ENCODE data around the gene RALGPS2. TPM values are rescaled to one million over a fixed set of nuclear protein-coding genes. Genes with fewer than 3 reads are reported as not detected.

The RALGPS2 gene
- total and polyA plus RNA-seq, 5 donors from 2014 or later: 1.6 to 4.7 (median 3.5) TPM

DNA sequence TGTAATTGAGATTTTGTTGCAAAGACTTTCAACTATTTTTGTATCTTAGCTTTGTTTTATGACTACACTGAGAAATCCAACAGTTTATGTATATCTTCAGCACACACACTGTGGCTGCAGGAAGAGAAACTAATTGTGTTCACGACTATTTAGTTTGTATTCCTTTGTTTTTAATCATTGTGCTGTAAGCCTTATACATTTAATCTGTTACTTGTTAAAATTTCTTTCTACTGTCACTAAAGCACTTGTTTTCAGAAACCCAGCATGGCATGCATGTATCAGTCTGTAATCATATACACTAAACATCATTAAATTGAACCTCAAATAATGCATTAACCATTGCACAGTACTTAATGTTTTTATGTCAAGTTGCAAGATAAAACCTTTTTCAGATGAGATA lies 145.2 kb downstream of the RALGPS2 start:
- H3K27ac ChIP-seq (ENCODE audit: insufficient read depth, low read length, poor library complexity, severe bottlenecking): no peak overlapping the region
- Mint-ChIP-seq H3K36me3 (no peaks in the 10 kb centered on the region), H3K27me3 (peaks cover 4% of the 10 kb centered on the region), H3K4me3 (no peak overlapping the region), H3K27ac (no peak overlapping the region), H3K9me3 (peaks cover 0 to 2% (median 0%) of the 10 kb centered on the region in 7 donors), H3K4me1 (peaks cover 0 to 4% (median 2%) of the 10 kb centered on the region in 4 donors)
- no peaks in the 10 kb centered on the region for H3K4me1 ChIP-seq (ENCODE audit: control insufficient read depth, insufficient read depth, low read length, poor library complexity, severe bottlenecking)
- H3K36me3 ChIP-seq (ENCODE audit: control insufficient read depth, insufficient read depth, low read length): no peaks in the 10 kb centered on the region
- no peak overlapping the region for H3K4me3 ChIP-seq (ENCODE audit: low read depth, low read length)
- H3K9me3 ChIP-seq (ENCODE audit: control insufficient read depth in 2 of 2, low read length in 2 of 2): no peaks in the 10 kb centered on the region
- ATAC-seq (ENCODE audit: low read depth in 2 of 2) (no peak), DNase-seq (no peak)
- H3K27me3 ChIP-seq (ENCODE audit: control insufficient read depth, insufficient read depth, low read length): no peaks in the 10 kb centered on the region

DNA sequence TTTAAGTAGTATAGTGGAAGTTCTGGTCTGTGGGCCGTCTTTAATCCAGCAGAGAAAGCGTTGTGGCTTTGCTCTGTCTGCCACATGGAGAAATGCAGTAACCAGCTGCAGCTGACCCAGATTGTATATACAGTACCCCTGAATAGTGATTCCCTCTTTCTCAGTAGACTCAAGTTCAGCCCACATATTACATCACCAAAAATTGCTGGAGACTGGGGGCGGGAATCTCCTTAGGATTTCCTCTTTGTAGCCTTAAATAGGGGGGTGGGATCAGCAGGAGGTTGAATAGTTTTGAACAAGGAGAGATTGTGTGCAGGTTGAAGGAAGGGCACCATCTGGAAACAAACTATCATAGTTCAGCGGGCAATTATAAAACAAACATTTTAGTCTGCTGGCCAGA lies 145.9 kb downstream of the RALGPS2 start, which contains the start of gene ANGPTL1:
TSS of gene ANGPTL1 (minus strand) at position 134 of the 400 bp plus-strand sequence. CDS start 5,301 bp downstream, outside the sequence.
- no peaks in the 10 kb centered on the region for H3K36me3 Mint-ChIP-seq
- Histone ChIP-seq H3K36me3 (ENCODE audit: control insufficient read depth, insufficient read depth, low read length) (no peaks in the 10 kb centered on the region), H3K9me3 (ENCODE audit: control insufficient read depth in 2 of 2, low read length in 2 of 2) (no peaks in the 10 kb centered on the region), H3K4me3 (ENCODE audit: low read depth, low read length) (no peak within 1 kb of the TSS), H3K27me3 (ENCODE audit: control insufficient read depth, insufficient read depth, low read length) (no peaks in the 10 kb centered on the region), H3K4me1 (ENCODE audit: control insufficient read depth, insufficient read depth, low read length, poor library complexity, severe bottlenecking) (no peaks in the 10 kb centered on the region), H3K27ac (ENCODE audit: insufficient read depth, low read length, poor library complexity, severe bottlenecking) (no peak within 1 kb of the TSS)
- ATAC-seq (ENCODE audit: low read depth in 2 of 2): no peak
- H3K27me3 Mint-ChIP-seq: peaks cover 4% of the 10 kb centered on the region
- H3K4me3 Mint-ChIP-seq: no peak within 1 kb of the TSS
- no peak for DNase-seq
- no peaks in the 10 kb centered on the region for H3K9me3 Mint-ChIP-seq
- no peak within 1 kb of the TSS for H3K27ac Mint-ChIP-seq
- H3K4me1 Mint-ChIP-seq: peaks cover 0 to 4% (median 2%) of the 10 kb centered on the region in 4 donors

DNA sequence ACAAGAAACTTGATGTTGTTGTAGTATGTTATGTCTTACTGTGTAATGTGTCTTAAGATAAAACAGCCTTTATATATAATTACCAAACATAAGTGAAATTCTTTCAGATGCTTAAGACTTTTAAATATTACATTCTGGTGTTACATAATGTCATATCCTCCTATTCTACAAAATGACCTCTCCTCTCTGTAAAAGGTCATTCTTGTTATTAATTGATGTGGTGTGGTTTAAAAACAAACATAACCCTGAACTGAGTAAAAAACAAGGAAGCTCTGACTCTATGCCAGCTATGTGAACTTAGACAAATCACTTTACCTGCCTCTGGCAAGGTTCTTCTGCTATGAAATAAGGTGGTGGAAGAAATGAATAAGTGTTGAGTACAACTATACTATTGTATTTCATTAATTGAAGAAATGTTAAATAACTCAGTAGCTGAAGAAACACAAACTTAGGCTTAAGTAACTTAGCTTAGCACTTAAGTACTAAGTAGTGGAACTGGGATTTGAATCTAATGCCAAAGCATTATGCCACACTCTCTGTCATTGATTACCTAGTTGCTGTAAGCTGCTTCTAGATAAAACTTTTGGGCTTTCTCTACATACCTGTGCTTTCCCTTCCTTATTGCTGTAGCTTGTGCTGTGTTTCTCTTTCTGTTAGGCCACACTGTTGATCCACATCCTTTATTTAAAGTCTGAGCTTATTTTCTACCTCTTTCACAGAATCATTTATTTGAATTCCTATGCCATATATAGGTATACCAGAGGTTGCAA lies 146.7 kb downstream of the RALGPS2 start:
- H3K9me3 ChIP-seq (ENCODE audit: control insufficient read depth in 2 of 2, low read length in 2 of 2): no peaks in the 10 kb centered on the region
- H3K4me3 ChIP-seq (ENCODE audit: low read depth, low read length): no peak overlapping the region
- H3K36me3 Mint-ChIP-seq: no peaks in the 10 kb centered on the region
- peaks cover 0 to 4% (median 2%) of the 10 kb centered on the region in 4 donors for H3K4me1 Mint-ChIP-seq
- H3K9me3 Mint-ChIP-seq: no peaks in the 10 kb centered on the region
- no peaks in the 10 kb centered on the region for H3K4me1 ChIP-seq (ENCODE audit: control insufficient read depth, insufficient read depth, low read length, poor library complexity, severe bottlenecking)
- no peak overlapping the region for H3K27ac ChIP-seq (ENCODE audit: insufficient read depth, low read length, poor library complexity, severe bottlenecking)
- H3K4me3 Mint-ChIP-seq: no peak overlapping the region
- H3K36me3 ChIP-seq (ENCODE audit: control insufficient read depth, insufficient read depth, low read length): no peaks in the 10 kb centered on the region
- DNase-seq: no peak
- peaks cover 4% of the 10 kb centered on the region for H3K27me3 Mint-ChIP-seq
- no peak overlapping the region for H3K27ac Mint-ChIP-seq
- no peaks in the 10 kb centered on the region for H3K27me3 ChIP-seq (ENCODE audit: control insufficient read depth, insufficient read depth, low read length)
- no peak for ATAC-seq (ENCODE audit: low read depth in 2 of 2)

DNA sequence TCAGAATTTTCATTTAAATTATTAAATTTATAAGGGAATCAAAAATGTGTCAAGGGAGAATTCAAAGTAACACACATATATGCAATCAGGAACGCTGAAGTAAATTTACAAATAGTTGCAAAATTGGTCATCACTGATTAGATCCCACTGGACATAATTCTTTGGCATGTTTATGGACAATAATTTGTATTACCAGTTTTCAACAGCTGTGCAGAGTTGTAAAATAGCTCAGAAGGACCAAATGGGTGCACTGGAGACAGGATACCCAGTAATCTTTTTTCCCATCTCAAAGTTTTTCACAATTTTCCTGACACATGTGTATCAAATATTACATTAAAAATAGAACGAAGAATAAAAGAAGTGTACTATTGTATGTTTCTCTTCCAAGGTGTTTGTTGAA lies 149.9 kb downstream of the RALGPS2 start:
- Histone ChIP-seq H3K36me3 (ENCODE audit: control insufficient read depth, insufficient read depth, low read length) (no peaks in the 10 kb centered on the region), H3K4me3 (ENCODE audit: low read depth, low read length) (no peak overlapping the region), H3K27ac (ENCODE audit: insufficient read depth, low read length, poor library complexity, severe bottlenecking) (no peak overlapping the region), H3K9me3 (ENCODE audit: control insufficient read depth in 2 of 2, low read length in 2 of 2) (no peaks in the 10 kb centered on the region), H3K4me1 (ENCODE audit: control insufficient read depth, insufficient read depth, low read length, poor library complexity, severe bottlenecking) (no peaks in the 10 kb centered on the region), H3K27me3 (ENCODE audit: control insufficient read depth, insufficient read depth, low read length) (no peaks in the 10 kb centered on the region)
- no peak for ATAC-seq (ENCODE audit: low read depth in 2 of 2)
- peaks cover 4% of the 10 kb centered on the region for H3K27me3 Mint-ChIP-seq
- H3K9me3 Mint-ChIP-seq: no peaks in the 10 kb centered on the region
- H3K27ac Mint-ChIP-seq: no peak overlapping the region
- peaks cover 0 to 4% (median under 1%) of the 10 kb centered on the region in 4 donors for H3K4me1 Mint-ChIP-seq
- no peaks in the 10 kb centered on the region for H3K36me3 Mint-ChIP-seq
- no peak overlapping the region for H3K4me3 Mint-ChIP-seq
- no peak for DNase-seq

DNA sequence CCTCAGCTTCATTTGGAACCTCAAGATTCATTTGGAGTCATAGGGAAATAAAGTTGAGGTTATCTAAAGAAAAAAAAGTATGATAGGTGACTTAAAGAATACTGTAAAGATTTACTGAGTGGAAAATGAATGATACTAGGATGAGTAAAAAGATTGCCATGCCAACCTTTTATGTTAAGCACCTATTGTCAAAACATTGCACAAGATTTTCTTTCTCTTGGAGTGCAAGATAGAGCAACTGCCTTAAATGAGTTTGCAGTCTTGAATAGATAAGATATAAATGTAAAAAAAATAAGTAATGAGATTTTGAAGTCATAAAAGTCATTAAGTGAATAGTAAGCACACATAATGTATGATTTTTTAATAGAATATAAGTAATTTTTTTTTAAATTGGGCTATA lies 150.9 kb downstream of the RALGPS2 start:
- Histone ChIP-seq H3K4me1 (ENCODE audit: control insufficient read depth, insufficient read depth, low read length, poor library complexity, severe bottlenecking) (no peaks in the 10 kb centered on the region), H3K36me3 (ENCODE audit: control insufficient read depth, insufficient read depth, low read length) (no peaks in the 10 kb centered on the region), H3K27me3 (ENCODE audit: control insufficient read depth, insufficient read depth, low read length) (no peaks in the 10 kb centered on the region), H3K9me3 (ENCODE audit: control insufficient read depth in 2 of 2, low read length in 2 of 2) (no peaks in the 10 kb centered on the region), H3K27ac (ENCODE audit: insufficient read depth, low read length, poor library complexity, severe bottlenecking) (no peak overlapping the region), H3K4me3 (ENCODE audit: low read depth, low read length) (no peak overlapping the region)
- H3K27me3 Mint-ChIP-seq: peaks cover 4% of the 10 kb centered on the region
- no peak overlapping the region for H3K4me3 Mint-ChIP-seq
- H3K4me1 Mint-ChIP-seq: peaks cover 0 to 4% (median under 1%) of the 10 kb centered on the region in 4 donors
- H3K9me3 Mint-ChIP-seq: no peaks in the 10 kb centered on the region
- ATAC-seq (ENCODE audit: low read depth in 2 of 2): no peak
- H3K27ac Mint-ChIP-seq: no peak overlapping the region
- no peaks in the 10 kb centered on the region for H3K36me3 Mint-ChIP-seq
- no peak for DNase-seq

DNA sequence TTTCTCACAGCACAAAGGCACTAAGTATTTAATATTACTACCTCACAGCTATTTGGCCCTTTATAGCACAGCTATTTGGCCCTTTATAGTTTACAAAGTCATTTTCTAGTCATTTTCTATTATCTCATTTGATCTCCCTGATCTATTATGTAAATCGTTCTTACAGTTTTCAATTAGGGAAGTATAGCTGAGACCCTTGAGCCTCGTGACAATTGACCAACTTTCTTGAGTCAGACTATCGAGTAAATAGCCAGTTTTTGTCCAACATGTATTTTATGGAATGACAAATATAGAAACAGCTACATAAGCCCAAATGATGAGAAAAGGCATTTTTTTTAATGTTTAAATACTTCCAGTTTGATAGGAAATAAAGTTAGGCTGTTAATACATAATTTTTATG lies 152.9 kb downstream of the RALGPS2 start:
- Histone ChIP-seq H3K9me3 (ENCODE audit: control insufficient read depth in 2 of 2, low read length in 2 of 2) (no peaks in the 10 kb centered on the region), H3K4me1 (ENCODE audit: control insufficient read depth, insufficient read depth, low read length, poor library complexity, severe bottlenecking) (no peaks in the 10 kb centered on the region), H3K4me3 (ENCODE audit: low read depth, low read length) (no peak overlapping the region), H3K27me3 (ENCODE audit: control insufficient read depth, insufficient read depth, low read length) (no peaks in the 10 kb centered on the region), H3K36me3 (ENCODE audit: control insufficient read depth, insufficient read depth, low read length) (no peaks in the 10 kb centered on the region), H3K27ac (ENCODE audit: insufficient read depth, low read length, poor library complexity, severe bottlenecking) (no peak overlapping the region)
- Mint-ChIP-seq H3K27ac (no peak overlapping the region), H3K4me3 (no peak overlapping the region), H3K9me3 (no peaks in the 10 kb centered on the region), H3K27me3 (peaks cover 1% of the 10 kb centered on the region), H3K36me3 (no peaks in the 10 kb centered on the region), H3K4me1 (no peaks in the 10 kb centered on the region)
- ATAC-seq (ENCODE audit: low read depth in 2 of 2) (no peak), DNase-seq (no peak)

DNA sequence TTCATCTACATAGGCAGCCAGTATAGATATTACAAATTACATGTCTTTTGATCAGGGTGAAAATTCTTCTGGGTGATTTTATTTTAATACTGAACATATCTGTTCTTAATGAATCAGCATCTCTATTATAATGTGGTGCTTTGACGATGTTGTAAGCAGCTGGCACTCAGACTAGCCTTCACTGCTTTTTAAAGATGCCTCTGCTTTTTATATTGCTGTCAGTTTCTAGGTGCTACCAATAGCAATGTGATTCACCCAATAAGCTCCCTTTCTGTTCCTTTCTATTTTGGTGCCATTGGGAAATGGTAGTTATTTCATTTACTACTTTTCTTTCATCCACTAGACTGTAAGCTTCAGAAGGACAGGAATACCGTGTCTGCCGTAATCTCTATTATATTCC lies 156.9 kb downstream of the RALGPS2 start:
- H3K27me3 Mint-ChIP-seq: peaks cover 10% of the 10 kb centered on the region
- no peaks in the 10 kb centered on the region for H3K27me3 ChIP-seq (ENCODE audit: control insufficient read depth, insufficient read depth, low read length)
- DNase-seq (no peak), ATAC-seq (ENCODE audit: low read depth in 2 of 2) (no peak)
- no peaks in the 10 kb centered on the region for H3K4me1 Mint-ChIP-seq
- H3K9me3 Mint-ChIP-seq: no peaks in the 10 kb centered on the region
- H3K9me3 ChIP-seq (ENCODE audit: control insufficient read depth in 2 of 2, low read length in 2 of 2): no peaks in the 10 kb centered on the region
- no peak overlapping the region for H3K4me3 ChIP-seq (ENCODE audit: low read depth, low read length)
- H3K36me3 Mint-ChIP-seq: peaks cover 9% of the 10 kb centered on the region
- no peak overlapping the region for H3K27ac Mint-ChIP-seq
- no peak overlapping the region for H3K27ac ChIP-seq (ENCODE audit: insufficient read depth, low read length, poor library complexity, severe bottlenecking)
- H3K4me1 ChIP-seq (ENCODE audit: control insufficient read depth, insufficient read depth, low read length, poor library complexity, severe bottlenecking): no peaks in the 10 kb centered on the region
- H3K36me3 ChIP-seq (ENCODE audit: control insufficient read depth, insufficient read depth, low read length): no peaks in the 10 kb centered on the region
- no peak overlapping the region for H3K4me3 Mint-ChIP-seq

DNA sequence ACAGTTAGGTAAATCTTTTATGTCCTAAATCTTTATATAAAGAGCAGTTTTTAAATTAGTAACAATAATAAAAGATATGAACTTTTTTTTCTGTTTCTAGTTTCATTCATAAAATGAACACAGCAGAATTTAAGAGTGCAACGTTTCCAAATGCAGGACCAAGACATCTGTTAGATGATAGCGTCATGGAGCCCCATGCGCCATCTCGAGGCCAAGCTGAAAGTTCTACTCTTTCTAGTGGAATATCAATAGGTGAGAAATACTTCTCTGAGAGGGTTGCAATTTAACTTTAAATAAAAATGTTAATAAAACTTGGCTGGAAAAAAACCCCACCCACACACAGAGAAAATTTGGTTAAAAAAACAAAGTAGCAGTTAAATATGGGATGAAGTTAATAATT lies 160.8 kb downstream of the RALGPS2 start:
- Histone ChIP-seq H3K36me3 (ENCODE audit: control insufficient read depth, insufficient read depth, low read length) (no peaks in the 10 kb centered on the region), H3K4me1 (ENCODE audit: control insufficient read depth, insufficient read depth, low read length, poor library complexity, severe bottlenecking) (no peaks in the 10 kb centered on the region), H3K27ac (ENCODE audit: insufficient read depth, low read length, poor library complexity, severe bottlenecking) (no peak overlapping the region), H3K9me3 (ENCODE audit: control insufficient read depth in 2 of 2, low read length in 2 of 2) (no peaks in the 10 kb centered on the region), H3K4me3 (ENCODE audit: low read depth, low read length) (no peak overlapping the region), H3K27me3 (ENCODE audit: control insufficient read depth, insufficient read depth, low read length) (no peaks in the 10 kb centered on the region)
- ATAC-seq (ENCODE audit: low read depth in 2 of 2): no peak
- Mint-ChIP-seq H3K27ac (no peak overlapping the region), H3K4me3 (no peak overlapping the region), H3K9me3 (no peaks in the 10 kb centered on the region), H3K27me3 (peaks cover 10% of the 10 kb centered on the region), H3K36me3 (peaks cover 9% of the 10 kb centered on the region), H3K4me1 (no peaks in the 10 kb centered on the region)
- no peak for DNase-seq
